ENCODE results near the gene LRRC18. TPM values are rescaled to one million over a fixed set of nuclear protein-coding genes. Genes with fewer than 3 reads are reported as not detected.

Gene LRRC18
- total RNA-seq, 1 experiment from 2014 or later: not detected

- no peaks in the 10 kb centered on the region for H3K4me1 Mint-ChIP-seq (ENCODE audit: low read depth, unreplicated experiment)
- H3K27me3 Mint-ChIP-seq (ENCODE audit: unreplicated experiment): peaks cover 91% of the 10 kb centered on the region
- BruUV-seq (replicated peaks): no TSS peak
- no peak overlapping the region for H3K4me3 Mint-ChIP-seq (ENCODE audit: low read depth, unreplicated experiment)
- no peaks in the 10 kb centered on the region for H3K9me3 Mint-ChIP-seq (ENCODE audit: low read depth, unreplicated experiment)
- intact Hi-C loops (cut with micrococcal nuclease; ENCODE audit: unreplicated experiment): no loop called here
- TF ChIP-seq CTCF (IDR thresholded peaks at IDR 0.05; ENCODE audit: unreplicated experiment): no peak
- no peaks in the 10 kb centered on the region for H3K36me3 Mint-ChIP-seq (ENCODE audit: insufficient read depth, unreplicated experiment)
- CTCF ChIA-PET: no interaction called here
- no peak overlapping the region for H3K27ac Mint-ChIP-seq (ENCODE audit: unreplicated experiment)
- no peak for DNase-seq
Observed at GRCh38 chr10:48907730-48908129, 31.9 kb downstream of the LRRC18 start.

GRCh38 chr10:48906841-48907240, 32.8 kb downstream of the LRRC18 start:
- no peak overlapping the region for H3K27ac Mint-ChIP-seq (ENCODE audit: unreplicated experiment)
- BruUV-seq (replicated peaks): no TSS peak
- H3K4me1 Mint-ChIP-seq (ENCODE audit: low read depth, unreplicated experiment): no peaks in the 10 kb centered on the region
- H3K9me3 Mint-ChIP-seq (ENCODE audit: low read depth, unreplicated experiment): no peaks in the 10 kb centered on the region
- H3K4me3 Mint-ChIP-seq (ENCODE audit: low read depth, unreplicated experiment): no peak overlapping the region
- H3K36me3 Mint-ChIP-seq (ENCODE audit: insufficient read depth, unreplicated experiment): no peaks in the 10 kb centered on the region
- H3K27me3 Mint-ChIP-seq (ENCODE audit: unreplicated experiment): peaks cover 91% of the 10 kb centered on the region
- CTCF ChIA-PET: no interaction called here
- TF ChIP-seq CTCF (IDR thresholded peaks at IDR 0.05; ENCODE audit: unreplicated experiment): no peak
- no peak for DNase-seq
- intact Hi-C loops (cut with micrococcal nuclease; ENCODE audit: unreplicated experiment): no loop called here

- no peak overlapping the region for H3K27ac Mint-ChIP-seq (ENCODE audit: unreplicated experiment)
Observed at GRCh38 chr10:48905311-48905710, 34.3 kb downstream of the LRRC18 start.

GRCh38 chr10:48904861-48905260, 34.8 kb downstream of the LRRC18 start:
- H3K4me1 Mint-ChIP-seq (ENCODE audit: low read depth, unreplicated experiment): no peaks in the 10 kb centered on the region
- no TSS peak for BruUV-seq (replicated peaks)
- no peaks in the 10 kb centered on the region for H3K36me3 Mint-ChIP-seq (ENCODE audit: insufficient read depth, unreplicated experiment)
- H3K4me3 Mint-ChIP-seq (ENCODE audit: low read depth, unreplicated experiment): no peak overlapping the region
- peaks cover 88% of the 10 kb centered on the region for H3K27me3 Mint-ChIP-seq (ENCODE audit: unreplicated experiment)
- CTCF ChIA-PET: no interaction called here
- no peak overlapping the region for H3K27ac Mint-ChIP-seq (ENCODE audit: unreplicated experiment)
- TF ChIP-seq CTCF (IDR thresholded peaks at IDR 0.05; ENCODE audit: unreplicated experiment): no peak
- H3K9me3 Mint-ChIP-seq (ENCODE audit: low read depth, unreplicated experiment): no peaks in the 10 kb centered on the region
- DNase-seq: no peak
- intact Hi-C loops (cut with micrococcal nuclease; ENCODE audit: unreplicated experiment): no loop called here

More at GRCh38 chr10:48905311-48905710, 34.3 kb downstream of the LRRC18 start:
- DNase-seq: no peak
- CTCF ChIA-PET: no interaction called here
- no peak overlapping the region for H3K4me3 Mint-ChIP-seq (ENCODE audit: low read depth, unreplicated experiment)
- intact Hi-C loops (cut with micrococcal nuclease; ENCODE audit: unreplicated experiment): no loop called here
- no peaks in the 10 kb centered on the region for H3K4me1 Mint-ChIP-seq (ENCODE audit: low read depth, unreplicated experiment)
- TF ChIP-seq CTCF (IDR thresholded peaks at IDR 0.05; ENCODE audit: unreplicated experiment): no peak
- BruUV-seq (replicated peaks): no TSS peak
- H3K36me3 Mint-ChIP-seq (ENCODE audit: insufficient read depth, unreplicated experiment): no peaks in the 10 kb centered on the region
- H3K9me3 Mint-ChIP-seq (ENCODE audit: low read depth, unreplicated experiment): no peaks in the 10 kb centered on the region
- peaks cover 88% of the 10 kb centered on the region for H3K27me3 Mint-ChIP-seq (ENCODE audit: unreplicated experiment)
